Spleen (tissue), 7 donors: ENCODE measurements around the gene KHDRBS2.

Source experiments
- CTCF ChIP-seq, 11 experiments: fragments of 200-600 bp in 7 of 11; fragments of 450-650 bp in 4 of 11; sonication (generic) in 4 of 11; IDR thresholded peaks in 8 of 11; conservative IDR thresholded peaks in 3 of 11; 1 replicate in 7 of 11; 2 replicates in 4 of 11; pipeline versions ENCODE4 v1.4.0 to v1.8.0; 2016 to 2021; ENCODE audit warnings: antibody characterized with exemption in 11 of 11, inconsistent platforms in 4 of 11, mild to moderate bottlenecking in 1 of 11
- POLR2A ChIP-seq, 3 donors: fragments of 450-650 bp; IDR thresholded peaks; one replicate each; pipeline ENCODE4 v1.5.1; 2017; ENCODE audit warnings: antibody characterized with exemption in 3 of 3, mild to moderate bottlenecking in 1 of 3
- POLR2AphosphoS5 ChIP-seq, 3 donors: sonication (generic); formaldehyde crosslinking; IDR thresholded peaks; one replicate each; pipeline ENCODE4 v1.5.1; 2017; ENCODE audit warnings: antibody characterized with exemption in 3 of 3
- donor health status: DM: no; HTN: no; CAD: no; lungs with moderate emphysema.
- donor health status: DM: no; HTN: no; CAD: no.
- donor health status: DM: no; HTN: no; CAD: no.

- no peak for TF ChIP-seq CTCF (IDR thresholded peaks at IDR 0.05 in 8 of 11, conservative IDR thresholded peaks at IDR 0.05 in 3 of 11)
- no peak for TF ChIP-seq POLR2AphosphoS5 (IDR thresholded peaks at IDR 0.05)
- no peak for TF ChIP-seq POLR2A (IDR thresholded peaks at IDR 0.05)
Measured at GRCh38 chr6:62217866-62218265, 68.2 kb downstream of the KHDRBS2 start.
